BE2C (cell line): ENCODE data around the gene CMC1.

Experiments used
- DNase-seq: peaks from one replicate; pipeline ENCODE4 v3.0.0-alpha.2; 2020
- H3K27me3 ChIP-seq: fragments of 250-450 bp; sonication (Bioruptor Pico); 2 replicates; pipeline ENCODE4 v1.5.1; 2020; ENCODE audit warnings: mild to moderate bottlenecking
- H3K36me3 ChIP-seq: fragments of 250-450 bp; sonication (Bioruptor Pico); 2 replicates; pipeline ENCODE4 v1.5.1; 2020; ENCODE audit warnings: mild to moderate bottlenecking
- H3K4me1 ChIP-seq: fragments of 250-450 bp; sonication (Bioruptor Pico); 2 replicates; pipeline ENCODE4 v1.5.1; 2020
- H3K4me3 ChIP-seq: 2 replicates; pipeline ENCODE4 v1.5.1; 2011; ENCODE audit warnings: low read depth, low read length
- H3K9me3 ChIP-seq: fragments of 250-450 bp; sonication (Bioruptor Pico); 2 replicates; pipeline ENCODE4 v1.5.1; 2020
- CTCF ChIP-seq: IDR thresholded peaks from 2 replicates; pipeline ENCODE4 v1.5.1; 2012; ENCODE audit warnings: mild to moderate bottlenecking, low read depth, low read length

CMC1 gene

GRCh38 chr3:28239108-28239507, 2.3 kb upstream of the CMC1 start:
- DNase-seq: no peak
- H3K4me3 ChIP-seq: no peak overlapping the region
- no peak for TF ChIP-seq CTCF
- no peaks in the 10 kb centered on the region for H3K4me1 ChIP-seq
- no peaks in the 10 kb centered on the region for H3K9me3 ChIP-seq
- H3K36me3 ChIP-seq: no peaks in the 10 kb centered on the region
- H3K27me3 ChIP-seq: no peaks in the 10 kb centered on the region

GRCh38 chr3:28240441-28240840, 978 bp upstream of the CMC1 start:
- H3K4me1 ChIP-seq: no peaks in the 10 kb centered on the region
- H3K36me3 ChIP-seq: no peaks in the 10 kb centered on the region
- DNase-seq: no peak
- H3K4me3 ChIP-seq: no peak overlapping the region
- no peak for TF ChIP-seq CTCF
- H3K27me3 ChIP-seq: no peaks in the 10 kb centered on the region
- no peaks in the 10 kb centered on the region for H3K9me3 ChIP-seq

GRCh38 chr3:28242519-28242918, 1.1 kb downstream of the CMC1 start:
- H3K36me3 ChIP-seq: no peaks in the 10 kb centered on the region
- H3K4me1 ChIP-seq: no peaks in the 10 kb centered on the region
- H3K4me3 ChIP-seq: peak overlapping the region; percentile 77
- H3K27me3 ChIP-seq: no peaks in the 10 kb centered on the region
- H3K9me3 ChIP-seq: no peaks in the 10 kb centered on the region
- no peak for DNase-seq
- TF ChIP-seq CTCF: no peak

GRCh38 chr3:28243424-28244106, 2.1 kb downstream of the CMC1 start:
- no peak for DNase-seq
- H3K4me1 ChIP-seq: no peaks in the 10 kb centered on the region
- no peaks in the 10 kb centered on the region for H3K27me3 ChIP-seq
- H3K4me3 ChIP-seq: no peak overlapping the region
- H3K9me3 ChIP-seq: no peaks in the 10 kb centered on the region
- no peak for TF ChIP-seq CTCF
- H3K36me3 ChIP-seq: no peaks in the 10 kb centered on the region

GRCh38 chr3:28244491-28244890, 3.1 kb downstream of the CMC1 start:
- no peak for DNase-seq
- H3K4me1 ChIP-seq: no peaks in the 10 kb centered on the region
- H3K27me3 ChIP-seq: no peaks in the 10 kb centered on the region
- no peaks in the 10 kb centered on the region for H3K9me3 ChIP-seq
- no peak overlapping the region for H3K4me3 ChIP-seq
- no peak for TF ChIP-seq CTCF
- no peaks in the 10 kb centered on the region for H3K36me3 ChIP-seq

- no peaks in the 10 kb centered on the region for H3K27me3 ChIP-seq
- no peaks in the 10 kb centered on the region for H3K36me3 ChIP-seq
Observed at GRCh38 chr3:28247286-28247685, 5.9 kb downstream of the CMC1 start.

More at GRCh38 chr3:28247286-28247685, 5.9 kb downstream of the CMC1 start:
- Histone ChIP-seq H3K9me3 (no peaks in the 10 kb centered on the region), H3K4me1 (no peaks in the 10 kb centered on the region), H3K4me3 (no peak overlapping the region)
- TF ChIP-seq CTCF: no peak
- DNase-seq: no peak
